B cell (primary cell): ENCODE results near the gene SGF29. TPM values are rescaled to one million over a fixed set of nuclear protein-coding genes. Genes with fewer than 3 reads are reported as not detected.
"Not testable (repeated sequence)": the region's sequence is repeated elsewhere in the genome, so short reads cannot be mapped to it uniquely, and the experiment has no call there.

Experiments
- ATAC-seq: fragments of 200-7000 bp; cut with Tn5 transposase; one replicate; pipeline ENCODE4 v1.10.0; 2021; ENCODE audit warnings: low read depth, mild to moderate bottlenecking, moderate number of reproducible peaks, moderate library complexity
- CTCF ChIA-PET: fragments of 350-600 bp; sonication (Branson Sonifier 250); formaldehyde crosslinking; loops from one replicate; lab custom pipeline; 2021; ENCODE audit warnings: antibody characterized with exemption, inconsistent platforms; lab: Charles Lee
- POLR2A ChIA-PET: fragments of 350-600 bp; sonication (Branson Sonifier 250); formaldehyde crosslinking; loops from one replicate; lab custom pipeline; 2021; ENCODE audit warnings: antibody characterized with exemption; lab: Charles Lee
- DNase-seq: peaks from one replicate; pipeline ENCODE4 v3.0.0; 2013
- H2AFZ ChIP-seq: 2 replicates; pipeline ENCODE4 v1.6.1; 2012; ENCODE audit warnings: mild to moderate bottlenecking, low read depth, low read length; ENCODE audit not compliant: insufficient read depth, poor library complexity, severe bottlenecking
- H3K27ac ChIP-seq, 2 donors: 1 replicate in 1 of 2; 2 replicates in 1 of 2; pipeline ENCODE4 v1.5.1; 2012 to 2013; ENCODE audit warnings: low read length in 2 of 2, mild to moderate bottlenecking in 2 of 2, moderate library complexity in 1 of 2
- H3K27me3 ChIP-seq, 4 experiments: fragments of 200-600 bp in 1 of 4; sonication (generic) in 1 of 4; replicated peaks in 1 of 4; 1 replicate in 2 of 4; 2 replicates in 2 of 4; pipeline versions ENCODE4 v1.6.1 to v1.7.0; 2013 to 2016; ENCODE audit warnings: low read length in 3 of 4, mild to moderate bottlenecking in 2 of 4, mixed read lengths in 1 of 4, moderate library complexity in 1 of 4; ENCODE audit not compliant: insufficient read depth in 4 of 4, control insufficient read depth in 3 of 4; ENCODE audit errors: control extremely low read depth in 1 of 4
- H3K36me3 ChIP-seq, 2 experiments: replicated peaks in 1 of 2; 1 replicate in 1 of 2; 2 replicates in 1 of 2; pipeline versions ENCODE4 v1.6.1 to v1.7.1; 2013; ENCODE audit warnings: low read length in 1 of 2; ENCODE audit not compliant: insufficient read depth in 2 of 2, control insufficient read depth in 1 of 2; ENCODE audit errors: control extremely low read depth in 1 of 2, extremely low read depth in 1 of 2
- H3K4me1 ChIP-seq, 2 donors: fragments of 200-600 bp in 1 of 2; sonication (generic) in 1 of 2; 1 replicate in 1 of 2; 2 replicates in 1 of 2; pipeline versions ENCODE4 v1.5.1 to v1.6.1; 2013 to 2017; ENCODE audit warnings: low read length in 2 of 2; ENCODE audit not compliant: control insufficient read depth in 2 of 2, insufficient read depth in 2 of 2
- H3K4me2 ChIP-seq: replicated peaks from 2 replicates; pipeline ENCODE3; 2012; ENCODE audit warnings: mild to moderate bottlenecking, low read depth, low read length; ENCODE audit not compliant: poor library complexity, severe bottlenecking
- H3K4me3 ChIP-seq, 5 experiments: fragments of 200-600 bp in 1 of 5; sonication (generic) in 1 of 5; 1 replicate in 3 of 5; 2 replicates in 2 of 5; pipeline versions ENCODE4 v1.5.1 to v1.7.0; 2011 to 2016; ENCODE audit warnings: low read length in 4 of 5, mild to moderate bottlenecking in 4 of 5, low read depth in 2 of 5, control low read depth in 1 of 5, moderate library complexity in 1 of 5; ENCODE audit not compliant: insufficient read depth in 1 of 5; ENCODE audit errors: control extremely low read depth in 1 of 5, extremely low read depth in 1 of 5
- H3K79me2 ChIP-seq: fragments of 200-600 bp; sonication (generic); one replicate; pipeline ENCODE4 v1.6.0; 2016; ENCODE audit warnings: low read length; ENCODE audit not compliant: control insufficient read depth, insufficient read depth
- H3K9ac ChIP-seq: fragments of 200-600 bp; sonication (generic); 2 replicates; pipeline ENCODE4 v1.6.1; 2017; ENCODE audit warnings: mild to moderate bottlenecking, low read length, moderate library complexity
- H3K9me3 ChIP-seq, 3 donors: one replicate each; pipeline versions ENCODE4 v1.6.1 to v1.7.1; 2013; ENCODE audit warnings: low read length in 2 of 3; ENCODE audit not compliant: control insufficient read depth in 2 of 3, insufficient read depth in 1 of 3; ENCODE audit errors: control extremely low read depth in 1 of 3
- H4K20me1 ChIP-seq: 2 replicates; pipeline ENCODE4 v1.6.0; 2012; ENCODE audit warnings: mild to moderate bottlenecking, low read length; ENCODE audit not compliant: insufficient read depth, control insufficient read depth, poor library complexity, severe bottlenecking
- H3K27ac Mint-ChIP-seq: one replicate; pipeline ENCODE4 v1.8.0; 2021; ENCODE audit warnings: mixed read lengths
- H3K27me3 Mint-ChIP-seq: one replicate; pipeline ENCODE4 v1.8.0; 2021; ENCODE audit warnings: mixed read lengths
- H3K4me1 Mint-ChIP-seq: one replicate; pipeline ENCODE4 v1.8.0; 2021; ENCODE audit warnings: mixed read lengths
- H3K4me3 Mint-ChIP-seq: one replicate; pipeline ENCODE4 v1.8.0; 2021; ENCODE audit warnings: mixed read lengths
- H3K9me3 Mint-ChIP-seq: one replicate; pipeline ENCODE4 v1.8.0; 2022; ENCODE audit warnings: mixed read lengths; ENCODE audit not compliant: insufficient read depth
- EZH2 ChIP-seq: IDR thresholded peaks from 2 replicates; pipeline ENCODE4 v1.6.1; 2012; ENCODE audit warnings: borderline replicate concordance, low read depth, mild to moderate bottlenecking, moderate library complexity, low read length; ENCODE audit not compliant: insufficient read depth, poor library complexity, severe bottlenecking
- WGBS: methylation state at CpG from one replicate; pipeline ENCODE4 v1.1.5; 2013; ENCODE audit warnings: missing lambda C conversion rate; ENCODE audit not compliant: insufficient coverage; 5-methylcytosine and 5-hydroxymethylcytosine counted together
- intact Hi-C: fragments of 100-400 bp; cut with micrococcal nuclease; formaldehyde crosslinking; loops from one replicate; pipeline ENCODE4 v1.10.0; 2022
- polyA plus RNA-seq: library from polyadenylated mRNA; depleted of rRNA; stranded (reverse); fragments of >200 nt; gene quantifications from 2 replicates; pipeline ENCODE4 v1.2.3, GENCODE V29; 2012
- total RNA-seq, 2 donors: library from RNA; stranded (reverse); fragments of 120-200 nt in 1 of 2; gene quantifications; 1 replicate in 1 of 2; 2 replicates in 1 of 2; pipeline versions ENCODE4 v1.2.3 to v1.2.4, GENCODE V29; 2013 to 2022
- TF ChIP-seq, protein P1 (sequence below): fragments of 200-600 bp; IDR thresholded peaks from one replicate; pipeline ENCODE4 v1.8.0; 2022; ENCODE audit warnings: antibody characterized with exemption, mild to moderate bottlenecking

SGF29 gene
- total and polyA plus RNA-seq, 2 donors (not counting 1 experiment from before 2014, with no cell fraction given) = 24.0 to 52.9 TPM

- no peak overlapping the region for H3K27ac ChIP-seq
- ATAC-seq (no peak), DNase-seq (no peak)
- H3K9me3 ChIP-seq = no peaks in the 10 kb centered on the region
- H3K79me2 ChIP-seq = no peaks in the 10 kb centered on the region
- no peak overlapping the region for H3K4me3 ChIP-seq
- WGBS = 44% methylated on average over 1 of the region's 4 CpGs
- no peaks in the 10 kb centered on the region for H3K27me3 ChIP-seq
- no peak overlapping the region for H2AFZ ChIP-seq
- H4K20me1 ChIP-seq = no peaks in the 10 kb centered on the region
- H3K4me2 ChIP-seq = no peak overlapping the region
- no peak overlapping the region for H3K27ac Mint-ChIP-seq
- no peaks in the 10 kb centered on the region for H3K36me3 ChIP-seq
- intact Hi-C loops = no loop called here
- no peaks in the 10 kb centered on the region for H3K9me3 Mint-ChIP-seq
- TF ChIP-seq, protein P1, sequence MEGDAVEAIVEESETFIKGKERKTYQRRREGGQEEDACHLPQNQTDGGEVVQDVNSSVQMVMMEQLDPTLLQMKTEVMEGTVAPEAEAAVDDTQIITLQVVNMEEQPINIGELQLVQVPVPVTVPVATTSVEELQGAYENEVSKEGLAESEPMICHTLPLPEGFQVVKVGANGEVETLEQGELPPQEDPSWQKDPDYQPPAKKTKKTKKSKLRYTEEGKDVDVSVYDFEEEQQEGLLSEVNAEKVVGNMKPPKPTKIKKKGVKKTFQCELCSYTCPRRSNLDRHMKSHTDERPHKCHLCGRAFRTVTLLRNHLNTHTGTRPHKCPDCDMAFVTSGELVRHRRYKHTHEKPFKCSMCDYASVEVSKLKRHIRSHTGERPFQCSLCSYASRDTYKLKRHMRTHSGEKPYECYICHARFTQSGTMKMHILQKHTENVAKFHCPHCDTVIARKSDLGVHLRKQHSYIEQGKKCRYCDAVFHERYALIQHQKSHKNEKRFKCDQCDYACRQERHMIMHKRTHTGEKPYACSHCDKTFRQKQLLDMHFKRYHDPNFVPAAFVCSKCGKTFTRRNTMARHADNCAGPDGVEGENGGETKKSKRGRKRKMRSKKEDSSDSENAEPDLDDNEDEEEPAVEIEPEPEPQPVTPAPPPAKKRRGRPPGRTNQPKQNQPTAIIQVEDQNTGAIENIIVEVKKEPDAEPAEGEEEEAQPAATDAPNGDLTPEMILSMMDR = no peak
- TF ChIP-seq EZH2 = no peak
- peaks cover 3% of the 10 kb centered on the region in 2 donors for H3K4me1 ChIP-seq
- no peak overlapping the region for H3K4me3 Mint-ChIP-seq
- no peak overlapping the region for H3K9ac ChIP-seq
- H3K4me1 Mint-ChIP-seq = peaks cover 12% of the 10 kb centered on the region
- ChIA-PET POLR2A (no interaction called here), CTCF (no interaction called here)
- H3K27me3 Mint-ChIP-seq = peaks cover 5% of the 10 kb centered on the region
Measured at GRCh38 chr16:28617874-28618273, 64.2 kb downstream of the SGF29 start.

DNA sequence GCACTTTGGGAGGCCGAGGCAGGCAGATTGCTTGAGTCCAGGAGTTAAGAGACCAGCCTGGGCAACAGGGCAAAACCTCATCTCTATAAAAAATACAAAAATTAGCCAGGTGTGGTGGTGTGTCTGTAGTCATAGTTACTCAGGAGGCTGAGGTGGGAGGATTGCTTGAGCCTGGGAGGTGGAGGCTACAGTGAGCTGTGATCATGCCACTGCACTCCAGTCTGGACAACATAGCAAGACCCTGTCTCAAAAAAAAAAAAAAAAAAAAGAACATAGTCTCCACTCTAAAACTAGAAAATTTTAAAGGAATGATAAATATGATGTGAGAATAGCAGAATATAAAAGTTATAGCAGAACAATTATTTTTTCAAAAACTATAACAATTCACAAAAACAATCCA lies 66.6 kb downstream of the SGF29 start:
- H3K27ac ChIP-seq, H3K4me3 ChIP-seq, POLR2A ChIA-PET, H3K9me3 ChIP-seq, H3K9ac ChIP-seq, H3K36me3 ChIP-seq, H3K4me1 ChIP-seq, H3K27ac Mint-ChIP-seq, intact Hi-C loops, ATAC-seq, H3K79me2 ChIP-seq, H3K4me2 ChIP-seq, H2AFZ ChIP-seq, DNase-seq, H4K20me1 ChIP-seq, H3K27me3 ChIP-seq, CTCF ChIA-PET, H3K9me3 Mint-ChIP-seq, H3K4me3 Mint-ChIP-seq, H3K27me3 Mint-ChIP-seq: not testable (repeated sequence)
- WGBS = no CpG with 5 or more reads among the region's 1 CpG
- peaks cover 14% of the 10 kb centered on the region for H3K4me1 Mint-ChIP-seq
